ENCODE data around the gene ZBTB47. TPM values are rescaled to one million over a fixed set of nuclear protein-coding genes. Genes with fewer than 3 reads are reported as not detected.

ZBTB47 gene
- total RNA-seq, 1 experiment from 2014 or later, result 8.1 TPM

- DNase-seq, result peak in 1 of 2 experiments; percentile 41
- Histone ChIP-seq H3K4me1 (replicated peaks; ENCODE audit: insufficient read depth) (peaks cover 10% of the 10 kb centered on the region; the same call in 1 of the 2 replicates), H3K9me3 (ENCODE audit: insufficient read depth, low read depth) (no peaks in the 10 kb centered on the region), H3K4me3 (no peak overlapping the region), H3K79me2 (ENCODE audit: low read depth) (no peaks in the 10 kb centered on the region), H3K27me3 (ENCODE audit: insufficient read depth, low read depth) (no peaks in the 10 kb centered on the region), H3K4me2 (no peak overlapping the region), H3F3A (ENCODE audit: insufficient read depth, low read depth) (peaks cover 8% of the 10 kb centered on the region; the same call in 1 of the 2 replicates), H3K9me2 (ENCODE audit: insufficient read depth) (no peaks in the 10 kb centered on the region), H3K36me3 (ENCODE audit: low read depth) (peaks cover 46% of the 10 kb centered on the region), H4K20me1 (ENCODE audit: insufficient read depth) (no peaks in the 10 kb centered on the region), H3K27ac (no peak overlapping the region), H2AFZ (no peak overlapping the region)
- intact Hi-C loops (cut with micrococcal nuclease; ENCODE audit: unreplicated experiment), result no loop called here
- ChIA-PET POLR2A (ENCODE audit: unreplicated experiment) (no interaction called here), CTCF (no interaction called here)
- TF ChIP-seq, protein P1, sequence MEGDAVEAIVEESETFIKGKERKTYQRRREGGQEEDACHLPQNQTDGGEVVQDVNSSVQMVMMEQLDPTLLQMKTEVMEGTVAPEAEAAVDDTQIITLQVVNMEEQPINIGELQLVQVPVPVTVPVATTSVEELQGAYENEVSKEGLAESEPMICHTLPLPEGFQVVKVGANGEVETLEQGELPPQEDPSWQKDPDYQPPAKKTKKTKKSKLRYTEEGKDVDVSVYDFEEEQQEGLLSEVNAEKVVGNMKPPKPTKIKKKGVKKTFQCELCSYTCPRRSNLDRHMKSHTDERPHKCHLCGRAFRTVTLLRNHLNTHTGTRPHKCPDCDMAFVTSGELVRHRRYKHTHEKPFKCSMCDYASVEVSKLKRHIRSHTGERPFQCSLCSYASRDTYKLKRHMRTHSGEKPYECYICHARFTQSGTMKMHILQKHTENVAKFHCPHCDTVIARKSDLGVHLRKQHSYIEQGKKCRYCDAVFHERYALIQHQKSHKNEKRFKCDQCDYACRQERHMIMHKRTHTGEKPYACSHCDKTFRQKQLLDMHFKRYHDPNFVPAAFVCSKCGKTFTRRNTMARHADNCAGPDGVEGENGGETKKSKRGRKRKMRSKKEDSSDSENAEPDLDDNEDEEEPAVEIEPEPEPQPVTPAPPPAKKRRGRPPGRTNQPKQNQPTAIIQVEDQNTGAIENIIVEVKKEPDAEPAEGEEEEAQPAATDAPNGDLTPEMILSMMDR (conservative IDR thresholded peaks at IDR 0.05), result 0 out of 2 replicates have a peak, but pooled peaks have one; percentile 12
- no peak for TF ChIP-seq EZH2 (IDR thresholded peaks at IDR 0.05; ENCODE audit: low read depth)
- BruUV-seq (replicated peaks), result no TSS peak
These were observed 18.4 kb upstream of the ZBTB47 start for GRCh38 chr3:42635111-42635510.

GRCh38 chr3:42637001-42637400 is 16.5 kb upstream of the ZBTB47 start:
- H3K79me2 ChIP-seq (ENCODE audit: low read depth), result no peaks in the 10 kb centered on the region
- no peak overlapping the region for H2AFZ ChIP-seq
- ChIA-PET CTCF (no interaction called here), POLR2A (ENCODE audit: unreplicated experiment) (no interaction called here)
- H3K27me3 ChIP-seq (ENCODE audit: insufficient read depth, low read depth), result no peaks in the 10 kb centered on the region
- H3K4me1 ChIP-seq (replicated peaks; ENCODE audit: insufficient read depth), result 0 out of 2 replicates have a peak, but pooled peaks cover 3% of the 10 kb centered on the region
- no peak overlapping the region for H3K27ac ChIP-seq
- peaks cover 4% of the 10 kb centered on the region; the same call in 1 of the 2 replicates for H3F3A ChIP-seq (ENCODE audit: insufficient read depth, low read depth)
- H3K4me3 ChIP-seq, result no peak overlapping the region
- intact Hi-C loops (cut with micrococcal nuclease; ENCODE audit: unreplicated experiment), result no loop called here
- no peak for DNase-seq
- H3K9me3 ChIP-seq (ENCODE audit: insufficient read depth, low read depth), result no peaks in the 10 kb centered on the region
- no peak overlapping the region for H3K4me2 ChIP-seq
- H3K36me3 ChIP-seq (ENCODE audit: low read depth), result peaks cover 40% of the 10 kb centered on the region
- no TSS peak for BruUV-seq (replicated peaks)
- TF ChIP-seq, protein P1 (conservative IDR thresholded peaks at IDR 0.05), result no peak
- no peak for TF ChIP-seq EZH2 (IDR thresholded peaks at IDR 0.05; ENCODE audit: low read depth)
- no peaks in the 10 kb centered on the region for H3K9me2 ChIP-seq (ENCODE audit: insufficient read depth)
- no peaks in the 10 kb centered on the region for H4K20me1 ChIP-seq (ENCODE audit: insufficient read depth)

GRCh38 chr3:42638339-42638842 is 15.1 kb upstream of the ZBTB47 start:
- H3K36me3 ChIP-seq (ENCODE audit: low read depth), result peaks cover 38% of the 10 kb centered on the region
- no peak for DNase-seq
- no peaks in the 10 kb centered on the region for H3K9me3 ChIP-seq (ENCODE audit: insufficient read depth, low read depth)
- no peaks in the 10 kb centered on the region for H3K79me2 ChIP-seq (ENCODE audit: low read depth)
- H3K9me2 ChIP-seq (ENCODE audit: insufficient read depth), result no peaks in the 10 kb centered on the region
- H3F3A ChIP-seq (ENCODE audit: insufficient read depth, low read depth), result 0 out of 2 replicates have a peak, but pooled peaks cover 4% of the 10 kb centered on the region
- H3K27me3 ChIP-seq (ENCODE audit: insufficient read depth, low read depth), result no peaks in the 10 kb centered on the region
- intact Hi-C loops (cut with micrococcal nuclease; ENCODE audit: unreplicated experiment), result no loop called here
- H3K27ac ChIP-seq, result no peak overlapping the region
- H3K4me3 ChIP-seq, result no peak overlapping the region
- BruUV-seq (replicated peaks), result no TSS peak
- H4K20me1 ChIP-seq (ENCODE audit: insufficient read depth), result no peaks in the 10 kb centered on the region
- CTCF ChIA-PET, result no interaction called here
- H3K4me1 ChIP-seq (replicated peaks; ENCODE audit: insufficient read depth), result no peaks in the 10 kb centered on the region
- no peak overlapping the region for H3K4me2 ChIP-seq
- H2AFZ ChIP-seq, result no peak overlapping the region
- TF ChIP-seq EZH2 (IDR thresholded peaks at IDR 0.05; ENCODE audit: low read depth), result no peak
- TF ChIP-seq, protein P1 (conservative IDR thresholded peaks at IDR 0.05), result no peak
- POLR2A ChIA-PET (ENCODE audit: unreplicated experiment), result no interaction called here
